Measurements from ENCODE around the gene CENPU. TPM values are rescaled to one million over a fixed set of nuclear protein-coding genes. Genes with fewer than 3 reads are reported as not detected.

The CENPU gene
- total and polyA plus RNA-seq, 7 experiments from 2014 or later: 1.1 to 43.8 (median 2.8) TPM

GRCh38 chr4:184722798-184723197, 11.1 kb downstream of the CENPU start:
- no peaks in the 10 kb centered on the region for H3K36me3 ChIP-seq (ENCODE audit: control insufficient read depth in 2 of 3, insufficient read depth in 3 of 3, low read length in 3 of 3)
- no peak overlapping the region for H3K4me3 ChIP-seq (ENCODE audit: low read length)
- Mint-ChIP-seq H3K27ac (peak overlapping the region in 1 of 9 donors; percentile 24), H3K27me3 (no peaks in the 10 kb centered on the region), H3K4me1 (peaks cover 0 to 62% (median 0%) of the 10 kb centered on the region in 7 donors), H3K9me3 (peaks cover 0 to 24% (median 10%) of the 10 kb centered on the region in 11 donors), H3K4me3 (no peak overlapping the region), H3K36me3 (peaks cover 9 to 55% (median 38%) of the 10 kb centered on the region in 5 donors)
- no peaks in the 10 kb centered on the region for H3K27me3 ChIP-seq (ENCODE audit: control insufficient read depth in 2 of 2, insufficient read depth in 2 of 2, low read length in 2 of 2)
- no peaks in the 10 kb centered on the region for H3K4me1 ChIP-seq (ENCODE audit: control insufficient read depth in 2 of 2, insufficient read depth in 2 of 2, low read length in 2 of 2)
- ATAC-seq (no peak), DNase-seq (no peak)
- CTCF ChIA-PET: no interaction called here
- no peaks in the 10 kb centered on the region for H3K9me3 ChIP-seq (ENCODE audit: control insufficient read depth in 2 of 3, low read length in 3 of 3)
- intact Hi-C loops (cut with micrococcal nuclease): no loop called here
- POLR2A ChIA-PET: no interaction called here
- no peak overlapping the region for H3K27ac ChIP-seq (ENCODE audit: low read depth, low read length)

DNA sequence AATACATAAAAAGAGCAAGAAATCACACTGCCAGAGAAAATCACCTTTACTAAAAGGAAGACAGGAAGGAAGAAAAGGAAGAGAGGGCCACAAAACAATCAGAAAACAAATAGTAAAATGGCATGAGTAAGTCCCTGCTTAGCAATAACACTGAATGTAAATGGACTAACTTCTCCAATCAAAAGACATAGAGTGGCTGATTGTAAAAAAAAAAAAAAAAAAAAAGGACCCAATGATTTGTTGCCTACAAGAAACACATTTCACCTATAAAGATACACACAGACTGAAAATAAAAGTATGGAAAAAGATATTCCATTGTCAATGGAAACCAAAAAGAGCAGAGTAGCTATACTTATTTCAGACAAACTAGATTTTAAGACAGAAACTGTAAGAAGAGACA, 12.6 kb downstream of the CENPU start:
- no peak overlapping the region for H3K4me3 Mint-ChIP-seq
- H3K27me3 ChIP-seq (ENCODE audit: control insufficient read depth in 2 of 2, insufficient read depth in 2 of 2, low read length in 2 of 2): no peaks in the 10 kb centered on the region
- H3K27ac ChIP-seq (ENCODE audit: low read depth, low read length): no peak overlapping the region
- no peaks in the 10 kb centered on the region for H3K27me3 Mint-ChIP-seq
- peaks cover 0 to 24% (median 10%) of the 10 kb centered on the region in 11 donors for H3K9me3 Mint-ChIP-seq
- no peaks in the 10 kb centered on the region for H3K9me3 ChIP-seq (ENCODE audit: control insufficient read depth in 2 of 3, low read length in 3 of 3)
- ATAC-seq: no peak
- no peak for DNase-seq
- H3K4me1 ChIP-seq (ENCODE audit: control insufficient read depth in 2 of 2, insufficient read depth in 2 of 2, low read length in 2 of 2): no peaks in the 10 kb centered on the region
- H3K4me3 ChIP-seq (ENCODE audit: low read length): no peak overlapping the region
- intact Hi-C loops (cut with micrococcal nuclease): no loop called here
- peaks cover 9 to 60% (median 35%) of the 10 kb centered on the region in 5 donors for H3K36me3 Mint-ChIP-seq
- H3K36me3 ChIP-seq (ENCODE audit: control insufficient read depth in 2 of 3, insufficient read depth in 3 of 3, low read length in 3 of 3): no peaks in the 10 kb centered on the region
- ChIA-PET POLR2A (interaction anchor here (0.6 kb wide), 1 partner anchor 108 kb away, joined by 4 read pairs; no protein-coding TSS in a partner anchor), CTCF (no interaction called here)
- H3K27ac Mint-ChIP-seq: no peak overlapping the region
- H3K4me1 Mint-ChIP-seq: peaks cover 0 to 58% (median 0%) of the 10 kb centered on the region in 7 donors

DNA sequence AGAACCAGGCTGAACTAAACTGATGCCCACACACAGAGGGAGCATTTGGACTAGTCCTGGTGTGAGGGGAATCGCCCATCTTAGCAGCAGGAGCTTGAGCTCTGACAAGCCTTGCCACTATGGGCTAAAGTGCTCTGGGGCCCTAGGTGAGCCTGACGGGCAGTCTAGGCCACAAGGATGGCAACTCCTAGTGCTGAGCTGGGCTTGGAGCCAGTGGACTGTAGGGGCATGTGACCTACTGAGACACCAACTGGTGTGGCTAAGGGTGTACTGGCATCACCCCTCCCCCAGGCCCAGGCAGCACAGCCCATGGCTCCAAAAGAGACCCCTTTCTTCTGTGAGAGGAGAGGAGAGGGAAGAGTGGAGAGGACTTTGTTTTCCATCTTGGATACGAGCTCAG, 14.5 kb downstream of the CENPU start:
- H3K27me3 Mint-ChIP-seq: no peaks in the 10 kb centered on the region
- POLR2A ChIA-PET: no interaction called here
- H3K4me1 ChIP-seq (ENCODE audit: control insufficient read depth in 2 of 2, insufficient read depth in 2 of 2, low read length in 2 of 2): no peaks in the 10 kb centered on the region
- H3K4me1 Mint-ChIP-seq: peaks cover 0 to 51% (median 0%) of the 10 kb centered on the region in 7 donors
- H3K36me3 ChIP-seq (ENCODE audit: control insufficient read depth in 2 of 3, insufficient read depth in 3 of 3, low read length in 3 of 3): no peaks in the 10 kb centered on the region
- intact Hi-C loops (cut with micrococcal nuclease): loop anchor here in 1 of 2 donors (2.0 kb wide), 1 partner anchor 13 kb away; no protein-coding TSS in a partner anchor
- DNase-seq (no peak), ATAC-seq (no peak)
- no peaks in the 10 kb centered on the region for H3K27me3 ChIP-seq (ENCODE audit: control insufficient read depth in 2 of 2, insufficient read depth in 2 of 2, low read length in 2 of 2)
- H3K9me3 Mint-ChIP-seq: peaks cover 0 to 24% (median 10%) of the 10 kb centered on the region in 11 donors
- H3K36me3 Mint-ChIP-seq: peaks cover 9 to 59% (median 42%) of the 10 kb centered on the region in 5 donors
- H3K27ac ChIP-seq (ENCODE audit: low read depth, low read length): no peak overlapping the region
- no peak overlapping the region for H3K27ac Mint-ChIP-seq
- no peaks in the 10 kb centered on the region for H3K9me3 ChIP-seq (ENCODE audit: control insufficient read depth in 2 of 3, low read length in 3 of 3)
- no peak overlapping the region for H3K4me3 Mint-ChIP-seq
- CTCF ChIA-PET: no interaction called here
- H3K4me3 ChIP-seq (ENCODE audit: low read length): no peak overlapping the region

- intact Hi-C loops (cut with micrococcal nuclease): no loop called here
Observed at GRCh38 chr4:184715526-184715925, 18.4 kb downstream of the CENPU start.

DNA sequence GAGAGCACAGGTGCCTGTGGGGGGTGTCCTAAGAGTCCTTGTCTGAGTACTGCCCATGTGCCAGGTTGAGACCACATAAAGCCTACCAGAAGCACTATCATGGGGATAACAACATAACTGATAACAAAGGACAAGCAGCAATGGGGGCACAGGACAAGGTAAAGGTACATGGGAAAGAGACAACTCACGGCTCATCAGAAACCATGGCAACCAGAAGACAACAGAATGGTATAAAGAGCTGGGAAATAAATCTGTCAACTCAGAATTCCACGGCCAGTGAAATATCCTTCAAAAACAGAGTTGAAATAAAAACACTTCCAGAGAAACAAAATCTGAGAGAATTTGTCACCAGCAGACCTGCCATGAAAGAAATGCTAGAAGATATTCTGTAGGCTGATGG, 20.0 kb downstream of the CENPU start:
- CTCF ChIA-PET: interaction anchor here (1.3 kb wide), 1 partner anchor 32 kb away, joined by 4 read pairs; no protein-coding TSS in a partner anchor
- POLR2A ChIA-PET: no interaction called here

More at GRCh38 chr4:184715526-184715925, 18.4 kb downstream of the CENPU start:
- H3K27ac ChIP-seq (ENCODE audit: low read depth, low read length): no peak overlapping the region
- ChIA-PET CTCF (no interaction called here), POLR2A (no interaction called here)
- no peak overlapping the region for H3K4me3 Mint-ChIP-seq
- peaks cover 9 to 43% (median 25%) of the 10 kb centered on the region in 5 donors for H3K36me3 Mint-ChIP-seq
- H3K27ac Mint-ChIP-seq: no peak overlapping the region
- H3K4me1 Mint-ChIP-seq: peaks cover 0 to 40% (median 0%) of the 10 kb centered on the region in 7 donors
- no peaks in the 10 kb centered on the region for H3K9me3 ChIP-seq (ENCODE audit: control insufficient read depth in 2 of 3, low read length in 3 of 3)
- H3K27me3 Mint-ChIP-seq: no peaks in the 10 kb centered on the region
- no peaks in the 10 kb centered on the region for H3K36me3 ChIP-seq (ENCODE audit: control insufficient read depth in 2 of 3, insufficient read depth in 3 of 3, low read length in 3 of 3)
- DNase-seq: no peak
- no peak for ATAC-seq
- H3K4me3 ChIP-seq (ENCODE audit: low read length): no peak overlapping the region
- no peaks in the 10 kb centered on the region for H3K27me3 ChIP-seq (ENCODE audit: control insufficient read depth in 2 of 2, insufficient read depth in 2 of 2, low read length in 2 of 2)
- peaks cover 0 to 9% (median 5%) of the 10 kb centered on the region in 11 donors for H3K9me3 Mint-ChIP-seq
- H3K4me1 ChIP-seq (ENCODE audit: control insufficient read depth in 2 of 2, insufficient read depth in 2 of 2, low read length in 2 of 2): no peaks in the 10 kb centered on the region

DNA sequence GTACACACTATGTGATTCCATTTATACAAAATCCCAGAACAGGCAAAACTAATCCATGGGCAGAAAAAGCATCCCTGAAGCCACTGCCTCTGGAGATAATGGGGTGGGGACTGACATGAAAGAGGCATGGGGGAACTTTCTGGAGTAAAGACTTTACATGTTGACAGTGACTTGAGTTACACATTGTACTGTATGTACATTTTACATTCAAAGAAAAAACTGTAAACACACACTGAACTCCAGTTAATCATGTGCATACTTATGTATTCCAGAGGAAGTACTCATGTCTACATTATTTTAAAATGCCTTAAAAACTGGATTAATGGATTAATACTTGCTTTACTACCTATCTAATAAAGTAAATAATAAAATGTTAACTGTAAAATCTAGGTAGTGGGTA, 21.6 kb downstream of the CENPU start:
- Mint-ChIP-seq H3K4me1 (peaks cover 0 to 21% (median 0%) of the 10 kb centered on the region in 7 donors), H3K4me3 (no peak overlapping the region), H3K9me3 (peaks cover 0 to 1% (median 0%) of the 10 kb centered on the region in 11 donors), H3K36me3 (peaks cover 0 to 36% (median 17%) of the 10 kb centered on the region in 5 donors), H3K27me3 (no peaks in the 10 kb centered on the region), H3K27ac (no peak overlapping the region)
- no peaks in the 10 kb centered on the region for H3K27me3 ChIP-seq (ENCODE audit: control insufficient read depth in 2 of 2, insufficient read depth in 2 of 2, low read length in 2 of 2)
- H3K4me1 ChIP-seq (ENCODE audit: control insufficient read depth in 2 of 2, insufficient read depth in 2 of 2, low read length in 2 of 2): no peaks in the 10 kb centered on the region
- DNase-seq: no peak
- ChIA-PET CTCF (no interaction called here), POLR2A (no interaction called here)
- intact Hi-C loops (cut with micrococcal nuclease): no loop called here
- no peak overlapping the region for H3K27ac ChIP-seq (ENCODE audit: low read depth, low read length)
- H3K36me3 ChIP-seq (ENCODE audit: control insufficient read depth in 2 of 3, insufficient read depth in 3 of 3, low read length in 3 of 3): no peaks in the 10 kb centered on the region
- H3K4me3 ChIP-seq (ENCODE audit: low read length): no peak overlapping the region
- ATAC-seq: no peak
- no peaks in the 10 kb centered on the region for H3K9me3 ChIP-seq (ENCODE audit: control insufficient read depth in 2 of 3, low read length in 3 of 3)

More for the DNA sequence above, 20.0 kb downstream of the CENPU start:
- Mint-ChIP-seq H3K4me3 (no peak overlapping the region), H3K9me3 (peaks cover 0 to 1% (median 0%) of the 10 kb centered on the region in 11 donors), H3K27me3 (no peaks in the 10 kb centered on the region), H3K4me1 (peaks cover 0 to 25% (median 0%) of the 10 kb centered on the region in 7 donors), H3K27ac (peak overlapping the region in 1 of 9 donors; percentile 31), H3K36me3 (peaks cover 0 to 34% (median 17%) of the 10 kb centered on the region in 5 donors)
- Histone ChIP-seq H3K9me3 (ENCODE audit: control insufficient read depth in 2 of 3, low read length in 3 of 3) (no peaks in the 10 kb centered on the region), H3K4me3 (ENCODE audit: low read length) (no peak overlapping the region), H3K36me3 (ENCODE audit: control insufficient read depth in 2 of 3, insufficient read depth in 3 of 3, low read length in 3 of 3) (no peaks in the 10 kb centered on the region), H3K4me1 (ENCODE audit: control insufficient read depth in 2 of 2, insufficient read depth in 2 of 2, low read length in 2 of 2) (no peaks in the 10 kb centered on the region), H3K27me3 (ENCODE audit: control insufficient read depth in 2 of 2, insufficient read depth in 2 of 2, low read length in 2 of 2) (no peaks in the 10 kb centered on the region), H3K27ac (ENCODE audit: low read depth, low read length) (no peak overlapping the region)
- intact Hi-C loops (cut with micrococcal nuclease): no loop called here
- no peak for ATAC-seq
- no peak for DNase-seq

GRCh38 chr4:184706453-184706852, 27.4 kb downstream of the CENPU start:
- peaks cover 0 to 54% (median 6%) of the 10 kb centered on the region in 5 donors for H3K36me3 Mint-ChIP-seq
- peak overlapping the region in 1 of 10 donors; percentile 8 for H3K4me3 Mint-ChIP-seq

More at GRCh38 chr4:184706453-184706852, 27.4 kb downstream of the CENPU start:
- H3K4me1 Mint-ChIP-seq: peaks cover 0 to 29% (median 0%) of the 10 kb centered on the region in 7 donors
- intact Hi-C loops (cut with micrococcal nuclease): no loop called here
- Histone ChIP-seq H3K27ac (ENCODE audit: low read depth, low read length) (no peak overlapping the region), H3K4me1 (ENCODE audit: control insufficient read depth in 2 of 2, insufficient read depth in 2 of 2, low read length in 2 of 2) (no peaks in the 10 kb centered on the region), H3K36me3 (ENCODE audit: control insufficient read depth in 2 of 3, insufficient read depth in 3 of 3, low read length in 3 of 3) (no peaks in the 10 kb centered on the region), H3K9me3 (ENCODE audit: control insufficient read depth in 2 of 3, low read length in 3 of 3) (no peaks in the 10 kb centered on the region), H3K27me3 (ENCODE audit: control insufficient read depth in 2 of 2, insufficient read depth in 2 of 2, low read length in 2 of 2) (no peaks in the 10 kb centered on the region), H3K4me3 (ENCODE audit: low read length) (no peak overlapping the region)
- peak overlapping the region in 2 of 9 donors; percentile 15 to 80 for H3K27ac Mint-ChIP-seq
- POLR2A ChIA-PET: interaction anchor here (1.5 kb wide), 1 partner anchor 103 kb away, joined by 3 read pairs; no protein-coding TSS in a partner anchor
- H3K27me3 Mint-ChIP-seq: no peaks in the 10 kb centered on the region
- no peak for DNase-seq
- no peaks in the 10 kb centered on the region for H3K9me3 Mint-ChIP-seq
- CTCF ChIA-PET: no interaction called here
- no peak for ATAC-seq

All from naive thymus-derived CD4-positive, alpha-beta T cell (primary cell).